ENCODE measurements around the gene GSTK1. TPM values are rescaled to one million over a fixed set of nuclear protein-coding genes. Genes with fewer than 3 reads are reported as not detected.

Gene GSTK1
- polyA plus RNA-seq, 1 of the 3 experiments (the other 2 are of a cell fraction): 299 TPM

- H3K9me3 ChIP-seq: peaks cover 11% of the 10 kb centered on the region; the same call in 1 of the 2 replicates
- CTCF ChIA-PET: interaction anchor here (5.0 kb wide), 1 partner anchor 12 kb away, joined by 33 read pairs; no protein-coding TSS in a partner anchor
- no peak overlapping the region for H3K4me2 ChIP-seq
- H4K20me1 ChIP-seq (ENCODE audit: insufficient read depth): no peaks in the 10 kb centered on the region
- H3K79me2 ChIP-seq (ENCODE audit: insufficient read depth): no peaks in the 10 kb centered on the region
- no peak for DNase-seq
- H3K36me3 ChIP-seq (replicated peaks in 1 of 2; ENCODE audit: control insufficient read depth in 1 of 2, insufficient read depth in 2 of 2, low read length in 1 of 2): no peaks in the 10 kb centered on the region
- no peak overlapping the region for H2AFZ ChIP-seq (ENCODE audit: low read depth)
- no peaks in the 10 kb centered on the region for H3K4me1 ChIP-seq (ENCODE audit: control insufficient read depth in 1 of 2, insufficient read depth in 2 of 2, low read depth in 1 of 2, low read length in 1 of 2)
- no peaks in the 10 kb centered on the region for H3K9me2 ChIP-seq
- H3K9ac ChIP-seq: no peak overlapping the region
- TF ChIP-seq GATA2 (CRISPR knock-in tag; IDR thresholded peaks at IDR 0.05): no peak
- TF ChIP-seq JUND (IDR thresholded peaks at IDR 0.05): no peak
- no peak for TF ChIP-seq GABPA (IDR thresholded peaks at IDR 0.05; ENCODE audit: low read depth)
- TF ChIP-seq FOSL2 (IDR thresholded peaks at IDR 0.05; ENCODE audit: borderline replicate concordance, low read depth): no peak
- no peak for TF ChIP-seq YY1 (IDR thresholded peaks at IDR 0.05; ENCODE audit: low read depth)
- TF ChIP-seq POLR2AphosphoS5 (IDR thresholded peaks at IDR 0.05; ENCODE audit: low read depth, low read length): no peak
- no peak for TF ChIP-seq REST (IDR thresholded peaks at IDR 0.05; ENCODE audit: low read depth, low read length)
- TF ChIP-seq EZH2phosphoT487 (IDR thresholded peaks at IDR 0.05; ENCODE audit: borderline replicate concordance, low read depth): no peak
- TF ChIP-seq ELF1 (IDR thresholded peaks at IDR 0.05): no peak
- TF ChIP-seq, protein P1, sequence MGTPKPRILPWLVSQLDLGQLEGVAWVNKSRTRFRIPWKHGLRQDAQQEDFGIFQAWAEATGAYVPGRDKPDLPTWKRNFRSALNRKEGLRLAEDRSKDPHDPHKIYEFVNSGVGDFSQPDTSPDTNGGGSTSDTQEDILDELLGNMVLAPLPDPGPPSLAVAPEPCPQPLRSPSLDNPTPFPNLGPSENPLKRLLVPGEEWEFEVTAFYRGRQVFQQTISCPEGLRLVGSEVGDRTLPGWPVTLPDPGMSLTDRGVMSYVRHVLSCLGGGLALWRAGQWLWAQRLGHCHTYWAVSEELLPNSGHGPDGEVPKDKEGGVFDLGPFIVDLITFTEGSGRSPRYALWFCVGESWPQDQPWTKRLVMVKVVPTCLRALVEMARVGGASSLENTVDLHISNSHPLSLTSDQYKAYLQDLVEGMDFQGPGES (IDR thresholded peaks at IDR 0.05; ENCODE audit: low read depth, low read length): no peak
- no peak for TF ChIP-seq SIN3A (IDR thresholded peaks at IDR 0.05; ENCODE audit: borderline replicate concordance, low read depth, low read length)
- no peak for TF ChIP-seq EP300 (IDR thresholded peaks at IDR 0.05; ENCODE audit: borderline replicate concordance in 1 of 2, low read depth in 1 of 2, low read length in 1 of 2)
- TF ChIP-seq TCF12 (IDR thresholded peaks at IDR 0.05): no peak
- no peaks in the 10 kb centered on the region for H3F3A ChIP-seq (replicated peaks; ENCODE audit: insufficient read depth)
- H3K27me3 ChIP-seq (ENCODE audit: insufficient read depth): no peaks in the 10 kb centered on the region
- POLR2A ChIA-PET: no interaction called here
- WGBS (ENCODE audit: low lambda C conversion rate): 35% methylated on average over 2 of the region's 2 CpGs
- no peak overlapping the region for H3K4me3 ChIP-seq (ENCODE audit: low read depth in 2 of 2, low read length in 1 of 2)
- no peak overlapping the region for H3K27ac ChIP-seq (ENCODE audit: low read depth in 2 of 2, low read length in 1 of 2)
Observed at GRCh38 chr7:143252006-143252405, 11.2 kb upstream of the GSTK1 start.

GRCh38 chr7:143255564-143255963 lies 7.7 kb upstream of the GSTK1 start:
- TF ChIP-seq USF2 (IDR thresholded peaks at IDR 0.05; ENCODE audit: borderline replicate concordance, low read depth, low read length): no peak
- TF ChIP-seq, protein P2, sequence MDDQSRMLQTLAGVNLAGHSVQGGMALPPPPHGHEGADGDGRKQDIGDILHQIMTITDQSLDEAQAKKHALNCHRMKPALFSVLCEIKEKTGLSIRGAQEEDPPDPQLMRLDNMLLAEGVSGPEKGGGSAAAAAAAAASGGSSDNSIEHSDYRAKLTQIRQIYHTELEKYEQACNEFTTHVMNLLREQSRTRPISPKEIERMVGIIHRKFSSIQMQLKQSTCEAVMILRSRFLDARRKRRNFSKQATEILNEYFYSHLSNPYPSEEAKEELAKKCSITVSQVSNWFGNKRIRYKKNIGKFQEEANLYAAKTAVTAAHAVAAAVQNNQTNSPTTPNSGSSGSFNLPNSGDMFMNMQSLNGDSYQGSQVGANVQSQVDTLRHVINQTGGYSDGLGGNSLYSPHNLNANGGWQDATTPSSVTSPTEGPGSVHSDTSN (IDR thresholded peaks at IDR 0.05): no peak
- no peak for TF ChIP-seq NFIC (IDR thresholded peaks at IDR 0.05; ENCODE audit: borderline replicate concordance)
- no peak for TF ChIP-seq TAF1 (IDR thresholded peaks at IDR 0.05; ENCODE audit: borderline replicate concordance, low read depth, low read length)
- TF ChIP-seq FOXJ3 (CRISPR knock-in tag; IDR thresholded peaks at IDR 0.05): no peak
- TF ChIP-seq, protein P1 (IDR thresholded peaks at IDR 0.05; ENCODE audit: low read depth, low read length): no peak
- no peak for TF ChIP-seq CTCF (IDR thresholded peaks at IDR 0.05)
- TF ChIP-seq TCF12 (IDR thresholded peaks at IDR 0.05): no peak
- ChIA-PET CTCF (interaction anchor here (1.1 to 2.5 kb wide), 6 partner anchors 11 to 160 kb away, joined by 3 to 12 read pairs (median 4); no protein-coding TSS in a partner anchor), POLR2A (no interaction called here)
- Histone ChIP-seq H3K79me2 (ENCODE audit: insufficient read depth) (no peaks in the 10 kb centered on the region), H3K36me3 (replicated peaks in 1 of 2; ENCODE audit: control insufficient read depth in 1 of 2, insufficient read depth in 2 of 2, low read length in 1 of 2) (no peaks in the 10 kb centered on the region), H3K9ac (no peak overlapping the region), H2AFZ (ENCODE audit: low read depth) (no peak overlapping the region), H3K4me3 (ENCODE audit: low read depth in 2 of 2, low read length in 1 of 2) (no peak overlapping the region), H3K4me2 (no peak overlapping the region), H3K9me2 (no peaks in the 10 kb centered on the region), H3F3A (replicated peaks; ENCODE audit: insufficient read depth) (no peaks in the 10 kb centered on the region), H4K20me1 (ENCODE audit: insufficient read depth) (no peaks in the 10 kb centered on the region), H3K9me3 (peaks cover 11% of the 10 kb centered on the region; the same call in 1 of the 2 replicates), H3K4me1 (ENCODE audit: control insufficient read depth in 1 of 2, insufficient read depth in 2 of 2, low read depth in 1 of 2, low read length in 1 of 2) (no peaks in the 10 kb centered on the region), H3K27me3 (ENCODE audit: insufficient read depth) (no peaks in the 10 kb centered on the region), H3K27ac (ENCODE audit: low read depth in 2 of 2, low read length in 1 of 2) (no peak overlapping the region)
- no peak for DNase-seq
- 56% methylated on average over 3 of the region's 3 CpGs for WGBS (ENCODE audit: low lambda C conversion rate)
